WI38 (cell line): ENCODE measurements around the gene CREM.
"Not testable (repeated sequence)": the region's sequence is repeated elsewhere in the genome, so short reads cannot be mapped to it uniquely, and the experiment has no call there.

Experiments
- H3K4me3 ChIP-seq: 2 replicates; pipeline ENCODE4 v1.5.1; 2011; ENCODE audit warnings: low read depth, mild to moderate bottlenecking, control low read depth, low read length
- CTCF ChIP-seq: IDR thresholded peaks from 2 replicates; pipeline ENCODE4 v1.5.1; 2012; ENCODE audit warnings: low read depth, mild to moderate bottlenecking, control low read depth, low read length

CREM gene

DNA sequence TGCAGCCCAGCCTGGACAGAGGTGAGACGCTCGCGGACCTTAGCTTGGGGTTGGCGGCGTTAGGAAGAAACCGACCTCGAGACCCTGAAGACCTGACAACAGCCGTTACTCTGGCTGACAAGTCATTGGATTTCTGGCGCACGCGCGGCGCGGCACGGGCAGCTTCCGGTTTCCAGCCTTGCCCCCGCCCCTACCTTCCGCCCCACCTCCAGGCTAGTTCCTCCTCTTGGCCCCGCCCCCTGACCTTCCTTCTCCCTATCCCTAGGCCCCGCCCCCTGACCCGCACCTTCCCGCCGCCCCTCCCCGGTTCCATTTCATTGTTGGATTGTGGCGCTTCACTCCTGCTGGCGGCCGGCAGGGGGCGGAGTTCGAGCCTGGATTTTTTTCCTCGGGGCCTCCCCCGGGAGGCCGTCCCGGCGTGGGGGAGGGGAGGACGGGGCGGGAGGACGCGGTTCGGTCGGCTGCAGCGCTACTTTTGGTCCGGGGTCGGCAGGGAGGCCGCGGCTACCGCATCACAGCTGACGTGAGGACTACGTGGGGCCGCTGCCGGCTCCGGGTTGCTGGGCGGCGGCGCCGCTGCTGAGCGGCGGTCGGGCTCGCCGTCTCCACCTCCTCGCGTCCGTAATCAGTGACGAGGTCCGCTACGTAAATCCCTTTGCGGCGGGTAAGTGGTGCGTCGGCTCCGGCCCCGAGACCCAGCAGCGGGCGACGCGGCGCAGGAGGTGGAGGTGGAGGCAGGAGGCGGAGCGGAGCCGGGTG lies at the start of gene CREM:
TSS of gene CREM (plus strand) at position 317 of the 759 bp plus-strand sequence. CDS start 10,990 bp downstream, outside the sequence.
- peak within 1 kb of the TSS; percentile 70 for H3K4me3 ChIP-seq
- peak; percentile 69 for TF ChIP-seq CTCF

- no peak overlapping the region for H3K4me3 ChIP-seq
- no peak for TF ChIP-seq CTCF
These were observed 47.4 kb upstream of the CREM start for GRCh38 chr10:35079265-35079664.

GRCh38 chr10:35079763-35080162 lies 46.9 kb upstream of the CREM start:
- TF ChIP-seq CTCF, result no peak
- H3K4me3 ChIP-seq, result no peak overlapping the region

GRCh38 chr10:35080261-35080660 lies 46.4 kb upstream of the CREM start:
- not testable (repeated sequence) for H3K4me3 ChIP-seq

GRCh38 chr10:35083242-35083641 lies 43.4 kb upstream of the CREM start:
- no peak overlapping the region for H3K4me3 ChIP-seq
- TF ChIP-seq CTCF, result no peak

- peak overlapping the region; percentile 91 for H3K4me3 ChIP-seq
- TF ChIP-seq CTCF, result no peak
These were observed 37.0 kb upstream of the CREM start for GRCh38 chr10:35089611-35090161.

DNA sequence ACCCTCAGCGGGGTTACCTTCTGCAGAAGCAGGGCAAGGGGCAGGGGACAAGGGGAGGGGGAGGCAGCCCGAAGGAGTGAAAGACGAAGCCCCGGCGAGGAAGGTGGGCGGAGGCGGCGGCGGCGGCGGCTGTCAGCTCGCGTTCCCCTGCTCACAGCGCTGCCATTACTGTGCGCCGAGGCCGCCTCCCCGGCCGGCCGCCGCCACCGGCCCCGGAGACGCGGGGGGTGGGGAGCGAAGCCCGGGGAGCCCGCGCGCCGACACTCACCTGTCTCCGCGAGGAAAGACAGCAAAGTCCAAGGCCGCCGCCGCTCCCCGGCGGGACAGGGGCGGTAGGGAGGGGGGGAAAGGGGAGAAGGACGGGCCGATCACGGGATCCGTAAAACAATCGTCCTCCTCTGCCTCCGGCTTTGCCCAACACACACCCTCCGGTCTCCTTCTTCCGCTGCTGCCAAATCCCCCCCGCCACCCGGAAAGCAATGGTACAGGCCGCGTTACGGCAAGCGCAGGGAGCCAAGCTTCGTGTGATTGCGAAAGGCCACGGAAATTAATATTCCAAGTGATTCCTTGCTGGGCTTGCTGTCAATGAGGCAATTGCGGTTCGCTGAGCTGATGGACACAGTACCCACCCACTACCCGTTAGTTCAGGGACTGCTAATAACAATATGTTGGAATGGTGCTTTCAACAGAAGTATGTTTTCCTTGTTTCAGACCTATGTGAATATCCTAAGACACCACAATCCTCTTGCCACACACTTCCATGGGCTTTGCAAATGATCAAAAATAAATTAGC lies 36.3 kb upstream of the CREM start, which contains the start of gene CUL2:
TSS of gene CUL2 (minus strand) at position 180 of the 793 bp plus-strand sequence. CDS start 19,024 bp downstream, outside the sequence.
- no peak for TF ChIP-seq CTCF

More for the DNA sequence above, 36.3 kb upstream of the CREM start, which contains the start of gene CUL2:
- peak within 1 kb of the TSS; percentile 91 for H3K4me3 ChIP-seq
